ENCODE results near the gene SMIM35.

SMIM35 gene

GRCh38 chr11:118109231-118109630 lies 22.5 kb upstream of the SMIM35 start:
- DNase-seq (ENCODE audit: low read depth) = no peak

DNA sequence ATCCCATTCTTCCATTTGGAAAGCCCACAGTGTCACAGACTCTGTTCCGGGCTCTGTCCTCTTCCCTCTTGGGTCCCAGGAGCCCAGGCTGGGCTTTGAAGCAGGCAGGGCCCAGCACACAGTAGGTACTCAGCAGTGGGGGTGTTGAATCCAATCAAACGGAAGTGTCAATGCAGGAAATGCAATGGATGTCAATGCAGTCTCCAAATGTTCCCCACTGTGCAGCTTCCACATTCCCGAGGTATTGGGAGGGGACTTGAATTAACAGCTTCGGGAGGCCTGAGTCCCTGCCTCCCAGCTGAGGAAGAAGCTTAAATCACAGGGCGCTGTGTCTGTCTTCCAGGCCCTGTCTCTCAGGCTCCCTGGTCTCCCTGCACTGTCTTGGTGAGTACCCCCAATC lies 21.8 kb upstream of the SMIM35 start:
- no peak for DNase-seq (ENCODE audit: low read depth)

DNA sequence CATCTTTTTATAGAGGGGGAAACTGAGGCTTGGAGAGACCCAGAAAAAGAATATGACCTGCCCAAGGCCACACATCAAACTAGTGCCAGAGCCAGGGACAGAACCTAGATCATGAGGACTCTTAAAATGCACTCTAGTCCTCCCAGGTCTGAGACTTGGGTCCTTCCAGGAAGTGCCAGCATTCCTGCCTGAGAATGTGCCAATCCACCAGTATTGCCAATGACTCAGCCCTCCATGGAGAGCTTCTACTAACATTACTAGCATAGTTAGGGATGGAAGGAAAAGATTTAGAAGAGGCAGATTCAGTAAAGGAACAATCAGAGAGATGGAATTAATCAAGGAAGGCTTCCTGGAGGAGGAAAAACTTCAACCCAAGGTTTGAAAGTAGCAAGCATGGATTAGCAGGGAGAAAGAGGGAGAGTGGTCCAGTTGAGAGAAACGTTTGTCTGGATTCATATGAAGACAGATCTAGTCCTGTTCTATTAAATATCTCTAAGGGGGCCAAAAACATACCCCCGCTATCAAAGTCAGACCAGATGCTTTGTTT lies 20.1 kb upstream of the SMIM35 start:
- DNase-seq (ENCODE audit: low read depth) = no peak

DNA sequence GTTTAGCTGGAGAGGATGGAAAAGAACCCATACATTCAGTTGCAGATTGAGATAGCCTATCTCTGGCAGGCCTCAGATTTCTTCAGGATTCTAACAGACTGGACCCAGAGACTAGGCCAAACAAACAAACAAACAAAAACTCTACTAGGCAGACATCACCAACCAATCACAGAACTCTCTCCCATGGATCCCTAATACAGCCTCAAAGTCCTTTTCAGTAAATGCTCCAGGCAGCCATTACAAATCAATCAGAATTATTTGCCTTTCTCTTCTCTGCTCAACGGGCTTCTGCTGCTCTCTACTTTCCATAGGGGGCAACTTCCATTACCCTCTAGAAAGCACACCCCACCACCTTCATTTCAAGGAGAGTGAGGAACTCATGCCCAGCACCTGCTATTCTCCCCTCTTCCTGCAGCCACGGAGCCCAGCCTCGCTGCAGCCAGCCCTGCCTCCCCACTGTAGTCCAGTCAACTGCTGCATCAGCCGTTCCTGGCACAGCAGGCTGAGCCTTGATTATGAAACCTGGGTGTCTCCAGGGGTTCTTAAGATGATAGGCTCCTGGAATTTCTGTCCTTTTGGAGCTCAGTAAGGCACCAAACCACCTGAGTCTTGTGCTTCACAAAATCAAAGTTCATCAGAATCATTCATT lies 19.0 kb upstream of the SMIM35 start:
- no peak for DNase-seq (ENCODE audit: low read depth)

DNA sequence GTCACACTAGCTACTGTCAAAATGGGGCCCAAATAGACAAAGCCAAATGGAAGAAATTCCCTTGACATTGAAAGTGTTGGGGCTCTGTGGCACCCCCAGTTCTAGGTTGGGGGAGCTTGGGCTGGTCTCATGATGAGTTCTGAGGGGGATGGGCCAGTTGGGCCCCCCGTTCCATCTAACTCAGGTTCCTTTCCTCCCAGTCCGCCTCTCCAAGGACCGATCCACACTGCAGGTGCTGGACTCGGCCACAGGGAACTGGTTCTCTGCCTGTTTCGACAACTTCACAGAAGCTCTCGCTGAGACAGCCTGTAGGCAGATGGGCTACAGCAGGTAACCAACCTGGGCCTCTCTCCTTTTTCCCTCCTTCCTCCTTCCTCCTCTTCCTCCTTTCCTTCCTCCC lies 17.7 kb upstream of the SMIM35 start:
- no peak for DNase-seq (ENCODE audit: low read depth)

DNA sequence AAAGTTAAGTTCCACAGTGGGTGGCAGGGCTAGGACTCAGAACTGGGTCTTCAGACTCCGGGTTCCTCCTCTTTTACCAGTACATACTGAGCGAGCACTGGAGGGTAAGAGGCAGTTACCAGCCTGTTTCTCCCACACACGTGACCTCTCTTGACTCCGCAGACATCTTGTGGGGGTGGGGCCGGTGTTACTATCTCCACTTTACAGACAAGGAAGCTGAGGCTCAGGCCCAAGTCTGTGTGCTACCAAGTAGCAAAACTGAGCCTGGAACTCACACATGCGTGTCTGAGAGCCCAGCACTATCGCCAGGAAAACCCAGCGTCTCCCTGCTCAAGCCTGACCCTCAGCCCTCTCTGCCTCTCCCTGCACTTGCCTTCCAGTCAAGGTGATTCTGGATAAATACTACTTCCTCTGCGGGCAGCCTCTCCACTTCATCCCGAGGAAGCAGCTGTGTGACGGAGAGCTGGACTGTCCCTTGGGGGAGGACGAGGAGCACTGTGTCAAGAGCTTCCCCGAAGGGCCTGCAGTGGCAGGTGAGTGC lies 16.0 kb upstream of the SMIM35 start:
- DNase-seq (ENCODE audit: low read depth) = no peak

DNA sequence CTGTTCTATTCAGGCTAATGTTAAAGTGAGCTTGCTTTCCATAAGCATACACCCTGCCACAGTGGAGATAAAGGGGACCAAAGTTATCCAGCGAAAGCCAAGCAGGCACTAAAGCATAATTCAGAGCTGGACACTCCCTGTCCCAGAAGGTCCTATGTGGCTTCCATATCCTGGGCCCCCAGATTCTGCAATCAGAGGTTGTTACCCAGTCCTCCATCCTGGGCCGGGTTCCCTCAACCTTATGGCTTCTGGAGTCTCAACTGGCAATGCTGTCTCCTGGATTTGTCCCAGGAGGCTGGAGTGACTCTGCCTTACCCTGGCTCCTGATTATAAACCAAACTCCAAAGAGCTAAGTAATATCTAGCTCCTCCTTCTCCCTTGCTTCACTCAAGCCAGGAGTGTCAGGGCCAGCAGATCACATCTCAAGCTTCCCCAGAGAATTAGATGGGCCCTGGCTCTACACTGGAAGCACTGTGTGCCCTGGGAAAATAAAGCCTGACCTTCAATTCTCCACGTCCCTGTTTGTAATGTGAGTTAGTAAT lies 14.0 kb upstream of the SMIM35 start:
- DNase-seq (ENCODE audit: low read depth) = no peak

GRCh38 chr11:118099838-118100556 lies 13.2 kb upstream of the SMIM35 start:
- DNase-seq (ENCODE audit: low read depth) = no peak

GRCh38 chr11:118098996-118099837 lies 12.5 kb upstream of the SMIM35 start:
- no peak for DNase-seq (ENCODE audit: low read depth)

DNA sequence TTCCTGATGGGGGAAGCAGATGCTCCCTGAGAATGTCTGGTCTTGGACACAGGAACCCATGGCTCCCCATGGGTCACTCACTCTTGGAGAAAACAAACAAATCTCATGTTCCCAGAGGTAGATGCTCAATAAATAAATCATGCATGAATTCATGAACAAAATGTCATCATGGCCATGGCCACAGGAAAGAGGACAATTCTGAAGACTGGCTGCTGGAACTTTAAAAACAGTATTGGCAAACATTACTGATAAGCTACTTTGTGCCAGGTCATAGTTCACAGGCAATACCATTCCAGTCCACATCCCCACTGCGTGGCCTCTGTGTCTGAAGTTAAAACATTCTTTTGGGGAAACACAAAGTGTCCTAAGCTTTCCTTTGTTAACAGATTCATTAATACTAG lies 9.2 kb upstream of the SMIM35 start:
- no peak for DNase-seq (ENCODE audit: low read depth)

DNA sequence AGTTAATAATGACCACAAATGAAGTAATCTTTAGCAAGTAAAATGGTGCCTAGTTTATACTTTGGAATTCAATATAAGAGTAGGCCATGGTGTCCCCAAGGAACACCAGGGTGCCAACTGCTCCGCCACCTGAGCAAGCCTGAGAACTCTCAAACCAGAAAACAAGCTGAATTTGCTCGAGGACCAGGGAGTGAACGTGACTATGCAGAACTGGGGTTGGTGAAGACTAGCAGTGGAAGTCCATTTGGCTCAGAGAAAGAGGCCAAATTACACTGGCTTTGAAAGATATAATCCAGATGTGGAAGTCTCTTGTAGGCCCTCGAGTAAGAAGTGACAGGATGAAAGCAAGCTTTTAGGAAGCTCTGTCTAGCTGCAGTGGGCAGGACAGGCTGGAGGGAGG lies 8.7 kb upstream of the SMIM35 start:
- DNase-seq (ENCODE audit: low read depth) = no peak

GRCh38 chr11:118092907-118093571 lies 6.3 kb upstream of the SMIM35 start:
- no peak for DNase-seq (ENCODE audit: low read depth)

DNA sequence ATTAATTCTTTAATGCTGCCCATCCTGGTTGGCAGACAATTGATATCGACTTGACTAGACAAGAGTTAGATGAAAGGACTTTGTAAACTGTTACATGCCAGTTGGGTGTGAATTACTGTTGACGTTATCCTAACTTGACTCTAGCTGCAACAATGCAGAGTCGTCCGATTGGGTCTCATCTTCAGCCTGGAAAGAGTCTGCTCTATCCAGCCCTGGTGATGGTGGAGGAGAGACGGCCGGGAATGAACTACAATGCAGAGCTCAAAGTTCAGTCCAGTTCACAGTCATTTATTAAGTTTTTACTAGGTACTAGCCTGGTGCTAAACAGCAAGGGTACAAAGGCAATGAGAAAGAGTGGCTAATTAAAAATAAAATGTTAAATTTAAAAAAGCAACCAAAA lies 4.9 kb upstream of the SMIM35 start:
- no peak for DNase-seq (ENCODE audit: low read depth)

- DNase-seq (ENCODE audit: low read depth) = no peak
Measured at GRCh38 chr11:118090545-118091162, 3.9 kb upstream of the SMIM35 start.

GRCh38 chr11:118088531-118088930 lies 1.8 kb upstream of the SMIM35 start:
- DNase-seq (ENCODE audit: low read depth) = no peak

- no peak for DNase-seq (ENCODE audit: low read depth)
Measured at GRCh38 chr11:118087931-118088330, 1.2 kb upstream of the SMIM35 start.

DNA sequence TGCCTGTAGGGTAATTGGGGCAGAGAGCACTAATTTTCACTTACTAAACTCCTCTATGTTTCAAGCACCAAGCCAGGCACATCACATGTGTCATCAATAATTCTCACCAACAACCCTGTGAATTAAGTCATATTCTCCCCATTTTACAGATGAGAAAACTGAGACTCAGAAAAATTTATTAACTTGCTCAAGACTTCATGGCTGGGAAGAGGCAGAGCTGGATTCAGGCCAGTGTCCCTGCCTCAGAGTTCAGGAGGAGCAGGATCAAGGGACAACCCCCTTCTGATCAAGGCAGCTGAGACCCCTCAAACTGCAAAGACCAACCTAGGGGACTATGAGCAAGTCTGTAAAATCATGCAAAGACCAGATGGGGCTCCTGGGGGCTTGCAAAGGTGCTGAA lies 2.1 kb downstream of the SMIM35 start:
- no peak for DNase-seq (ENCODE audit: low read depth)

DNA sequence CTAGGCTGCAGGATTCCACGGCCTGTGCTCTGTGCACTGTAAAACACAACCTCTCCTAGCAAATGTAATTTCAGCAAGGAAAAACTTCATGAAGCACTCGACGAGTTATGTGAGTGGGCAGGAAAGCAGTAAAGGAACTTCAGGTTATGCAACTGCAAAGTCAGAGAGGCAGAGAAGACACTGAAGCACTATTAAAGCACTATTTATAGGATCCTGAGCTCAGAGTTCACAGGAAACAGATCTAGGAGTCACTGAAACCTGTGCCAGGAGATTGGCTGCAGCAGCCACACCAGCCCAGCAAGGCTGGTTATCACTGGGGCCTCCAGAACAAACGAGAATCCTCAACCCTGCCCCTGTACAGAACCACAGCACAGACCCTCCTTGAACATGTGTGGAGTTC lies 2.5 kb downstream of the SMIM35 start:
- no peak for DNase-seq (ENCODE audit: low read depth)

GRCh38 chr11:118082880-118083552 lies 3.7 kb downstream of the SMIM35 start:
- DNase-seq (ENCODE audit: low read depth) = no peak

GRCh38 chr11:118081241-118081958 lies 5.4 kb downstream of the SMIM35 start:
- no peak for DNase-seq (ENCODE audit: low read depth)
